HEK293 (cell line): Measurements from ENCODE around the gene NDOR1.
A peak's percentile ranks its signal among the peaks of the same experiment; 100 is the strongest.

Experiments
- BCL11B ChIP-seq: fragments of 450-650 bp; formaldehyde crosslinking; IDR thresholded peaks from 2 replicates; pipeline ENCODE4 v1.5.1; 2016; ENCODE audit warnings: low read depth, missing biosample characterization, missing genetic modification characterization
- SP7 ChIP-seq: fragments of 450-650 bp; formaldehyde crosslinking; IDR thresholded peaks from 2 replicates; pipeline ENCODE4 v1.5.1; 2016; ENCODE audit warnings: missing biosample characterization, missing genetic modification characterization
- WT1 ChIP-seq: fragments of 450-650 bp; formaldehyde crosslinking; IDR thresholded peaks from 2 replicates; pipeline ENCODE4 v1.5.1; 2016; ENCODE audit warnings: missing biosample characterization, missing genetic modification characterization
- YY1 ChIP-seq: fragments of 450-650 bp; formaldehyde crosslinking; IDR thresholded peaks from 2 replicates; pipeline ENCODE4 v1.5.1; 2018; ENCODE audit warnings: missing biosample characterization, missing genetic modification characterization
- ZBTB21 ChIP-seq: fragments of 450-650 bp; formaldehyde crosslinking; IDR thresholded peaks from 2 replicates; pipeline ENCODE4 v1.5.1; 2017; ENCODE audit warnings: missing biosample characterization, missing genetic modification characterization
- ZBTB48 ChIP-seq: fragments of 450-650 bp; formaldehyde crosslinking; IDR thresholded peaks from 2 replicates; pipeline ENCODE4 v1.5.1; 2016; ENCODE audit warnings: missing biosample characterization, missing genetic modification characterization
- ZEB2 ChIP-seq: fragments of 450-650 bp; formaldehyde crosslinking; IDR thresholded peaks from 2 replicates; pipeline ENCODE4 v1.5.1; 2016; ENCODE audit warnings: missing biosample characterization, missing genetic modification characterization
- ZIC2 ChIP-seq: fragments of 450-650 bp; formaldehyde crosslinking; IDR thresholded peaks from 2 replicates; pipeline ENCODE4 v1.5.1; 2016; ENCODE audit warnings: missing biosample characterization, missing genetic modification characterization
- ZNF146 ChIP-seq: fragments of 450-650 bp; formaldehyde crosslinking; IDR thresholded peaks from 2 replicates; pipeline ENCODE4 v1.5.1; 2016; ENCODE audit warnings: missing biosample characterization, missing genetic modification characterization
- ZNF274 ChIP-seq, 2 experiments: fragments of 200-500 bp in 1 of 2; fragments of 450-650 bp in 1 of 2; sonication (Bioruptor generic) in 1 of 2; formaldehyde crosslinking in 1 of 2; IDR thresholded peaks; 2 replicates each; pipeline versions ENCODE4 v1.5.1 to v1.6.1; 2014 to 2016; ENCODE audit warnings: borderline replicate concordance in 1 of 2, inconsistent platforms in 1 of 2, low read length in 1 of 2, missing biosample characterization in 1 of 2, missing genetic modification characterization in 1 of 2
- ZNF335 ChIP-seq: fragments of 450-650 bp; formaldehyde crosslinking; conservative IDR thresholded peaks from 2 replicates; pipeline ENCODE4 v1.5.1; 2016; ENCODE audit warnings: missing biosample characterization, missing genetic modification characterization
- ZNF596 ChIP-seq: fragments of 450-650 bp; IDR thresholded peaks from 2 replicates; pipeline ENCODE4 v1.5.0; 2018; ENCODE audit warnings: missing biosample characterization, mild to moderate bottlenecking, missing genetic modification characterization, moderate library complexity
- ZNF600 ChIP-seq: fragments of 450-650 bp; formaldehyde crosslinking; IDR thresholded peaks from 2 replicates; pipeline ENCODE4 v1.5.1; 2016; ENCODE audit warnings: missing biosample characterization, missing genetic modification characterization
- ZNF624 ChIP-seq: fragments of 450-650 bp; formaldehyde crosslinking; IDR thresholded peaks from 2 replicates; pipeline ENCODE4 v1.5.1; 2017; ENCODE audit warnings: missing biosample characterization, missing genetic modification characterization
- ZNF664 ChIP-seq: fragments of 450-650 bp; formaldehyde crosslinking; IDR thresholded peaks from 2 replicates; pipeline ENCODE4 v1.5.1; 2016; ENCODE audit warnings: missing biosample characterization, missing genetic modification characterization
- ZNF785 ChIP-seq: fragments of 450-650 bp; formaldehyde crosslinking; IDR thresholded peaks from 2 replicates; pipeline ENCODE4 v1.5.1; 2016; ENCODE audit warnings: missing biosample characterization, missing genetic modification characterization
- ZNF843 ChIP-seq: fragments of 450-650 bp; formaldehyde crosslinking; IDR thresholded peaks from 2 replicates; pipeline ENCODE4 v1.5.1; 2016; ENCODE audit warnings: missing biosample characterization, missing genetic modification characterization
- TF ChIP-seq, protein P1 (sequence below): fragments of 450-650 bp; formaldehyde crosslinking; optimal IDR thresholded peaks from 2 replicates; pipeline ENCODE3; 2016; ENCODE audit warnings: missing biosample characterization, mild to moderate bottlenecking, missing genetic modification characterization
- TF ChIP-seq, protein P2 (sequence below): fragments of 450-650 bp; formaldehyde crosslinking; IDR thresholded peaks from 2 replicates; pipeline ENCODE4 v1.5.1; 2016; ENCODE audit warnings: missing biosample characterization, missing genetic modification characterization
- TF ChIP-seq, protein P3 (sequence below): fragments of 450-650 bp; formaldehyde crosslinking; IDR thresholded peaks from 2 replicates; pipeline ENCODE4 v1.5.1; 2017; ENCODE audit warnings: missing biosample characterization, missing genetic modification characterization
- TF ChIP-seq, protein P4 (sequence below): fragments of 450-650 bp; formaldehyde crosslinking; IDR thresholded peaks from 2 replicates; pipeline ENCODE4 v1.5.1; 2016; ENCODE audit warnings: missing biosample characterization, missing genetic modification characterization
- TF ChIP-seq, protein P5 (sequence below): fragments of 450-650 bp; formaldehyde crosslinking; IDR thresholded peaks from 2 replicates; pipeline ENCODE4 v1.5.1; 2016; ENCODE audit warnings: missing biosample characterization, missing genetic modification characterization
- TF ChIP-seq, protein P6 (sequence below): fragments of 450-650 bp; formaldehyde crosslinking; IDR thresholded peaks from 2 replicates; pipeline ENCODE4 v1.5.1; 2017; ENCODE audit warnings: missing biosample characterization, missing genetic modification characterization
- TF ChIP-seq, protein P7 (sequence below): fragments of 450-650 bp; formaldehyde crosslinking; IDR thresholded peaks from 2 replicates; pipeline ENCODE4 v1.5.1; 2016; ENCODE audit warnings: missing biosample characterization, missing genetic modification characterization, low read depth
- TF ChIP-seq, protein P8 (sequence below): fragments of 450-650 bp; formaldehyde crosslinking; IDR thresholded peaks from 2 replicates; pipeline ENCODE4 v1.5.1; 2016; ENCODE audit warnings: missing biosample characterization, missing genetic modification characterization

Gene NDOR1

DNA sequence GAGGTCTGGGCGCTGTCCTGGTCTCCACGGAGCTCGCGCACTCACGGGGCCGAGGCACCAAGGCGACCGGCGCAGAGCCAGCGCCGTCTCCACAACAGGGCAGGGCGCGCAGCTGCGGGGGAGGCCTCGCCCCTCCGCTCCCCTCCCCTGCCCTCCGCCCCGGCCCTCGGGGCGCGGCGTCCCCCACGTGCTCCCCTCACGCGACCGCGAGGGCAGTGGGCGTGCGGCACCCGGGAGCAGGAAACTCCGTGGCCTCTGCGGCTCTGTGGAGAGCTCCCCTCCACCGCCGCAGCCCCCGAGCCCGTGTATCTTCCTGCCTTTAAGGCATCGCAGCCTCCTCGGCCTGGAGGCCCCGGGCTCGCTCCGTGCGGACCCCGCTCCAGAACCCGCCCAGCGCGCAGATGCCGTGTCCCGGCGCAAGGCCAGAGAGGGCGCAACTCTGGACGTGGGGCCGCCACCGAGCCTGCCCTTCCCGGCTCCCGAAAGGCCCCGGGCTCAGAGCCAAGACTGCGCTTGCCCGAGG is 34.9 kb downstream of the NDOR1 start (continued):
- TF ChIP-seq SP7 (tag by site-specific recombination), result peak; percentile 86
- TF ChIP-seq ZNF624 (tag by site-specific recombination), result no peak
- TF ChIP-seq ZBTB48 (tag by site-specific recombination), result peak; percentile 74
- TF ChIP-seq ZNF335 (tag by site-specific recombination), result peak; percentile 93
- TF ChIP-seq ZBTB21, result 0 out of 2 replicates have a peak, but pooled peaks have one; percentile 27
- TF ChIP-seq, protein P1, sequence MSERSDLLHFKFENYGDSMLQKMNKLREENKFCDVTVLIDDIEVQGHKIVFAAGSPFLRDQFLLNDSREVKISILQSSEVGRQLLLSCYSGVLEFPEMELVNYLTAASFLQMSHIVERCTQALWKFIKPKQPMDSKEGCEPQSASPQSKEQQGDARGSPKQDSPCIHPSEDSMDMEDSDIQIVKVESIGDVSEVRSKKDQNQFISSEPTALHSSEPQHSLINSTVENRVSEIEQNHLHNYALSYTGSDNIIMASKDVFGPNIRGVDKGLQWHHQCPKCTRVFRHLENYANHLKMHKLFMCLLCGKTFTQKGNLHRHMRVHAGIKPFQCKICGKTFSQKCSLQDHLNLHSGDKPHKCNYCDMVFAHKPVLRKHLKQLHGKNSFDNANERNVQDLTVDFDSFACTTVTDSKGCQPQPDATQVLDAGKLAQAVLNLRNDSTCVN (tag by site-specific recombination), result peak; percentile 98
- TF ChIP-seq, protein P2, sequence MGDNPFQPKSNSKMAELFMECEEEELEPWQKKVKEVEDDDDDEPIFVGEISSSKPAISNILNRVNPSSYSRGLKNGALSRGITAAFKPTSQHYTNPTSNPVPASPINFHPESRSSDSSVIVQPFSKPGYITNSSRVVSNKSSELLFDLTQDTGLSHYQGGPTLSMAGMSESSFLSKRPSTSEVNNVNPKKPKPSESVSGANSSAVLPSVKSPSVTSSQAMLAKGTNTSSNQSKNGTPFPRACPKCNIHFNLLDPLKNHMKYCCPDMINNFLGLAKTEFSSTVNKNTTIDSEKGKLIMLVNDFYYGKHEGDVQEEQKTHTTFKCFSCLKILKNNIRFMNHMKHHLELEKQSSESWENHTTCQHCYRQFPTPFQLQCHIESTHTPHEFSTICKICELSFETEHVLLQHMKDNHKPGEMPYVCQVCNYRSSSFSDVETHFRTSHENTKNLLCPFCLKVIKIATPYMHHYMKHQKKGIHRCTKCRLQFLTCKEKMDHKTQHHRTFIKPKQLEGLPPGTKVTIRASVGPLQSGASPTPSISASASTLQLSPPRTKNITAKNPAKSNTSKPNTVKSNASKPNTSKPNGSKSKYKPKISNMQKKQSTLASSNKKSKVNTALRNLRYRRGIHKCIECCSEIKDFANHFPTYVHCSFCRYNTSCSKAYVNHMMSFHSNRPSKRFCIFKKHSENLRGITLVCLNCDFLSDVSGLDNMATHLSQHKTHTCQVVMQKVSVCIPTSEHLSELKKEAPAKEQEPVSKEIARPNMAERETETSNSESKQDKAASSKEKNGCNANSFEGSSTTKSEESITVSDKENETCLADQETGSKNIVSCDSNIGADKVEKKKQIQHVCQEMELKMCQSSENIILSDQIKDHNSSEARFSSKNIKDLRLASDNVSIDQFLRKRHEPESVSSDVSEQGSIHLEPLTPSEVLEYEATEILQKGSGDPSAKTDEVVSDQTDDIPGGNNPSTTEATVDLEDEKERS (tag by site-specific recombination), result no peak
- TF ChIP-seq ZNF596 (tag by site-specific recombination), result 0 out of 2 replicates have a peak, but pooled peaks have one; percentile 64
- peak; percentile 22; the same call in 1 of the 2 replicates for TF ChIP-seq ZNF146 (tag by site-specific recombination)
- TF ChIP-seq ZNF785, result peak; percentile 99
- peak; percentile 97 for TF ChIP-seq ZEB2 (tag by site-specific recombination)
- TF ChIP-seq, protein P3, sequence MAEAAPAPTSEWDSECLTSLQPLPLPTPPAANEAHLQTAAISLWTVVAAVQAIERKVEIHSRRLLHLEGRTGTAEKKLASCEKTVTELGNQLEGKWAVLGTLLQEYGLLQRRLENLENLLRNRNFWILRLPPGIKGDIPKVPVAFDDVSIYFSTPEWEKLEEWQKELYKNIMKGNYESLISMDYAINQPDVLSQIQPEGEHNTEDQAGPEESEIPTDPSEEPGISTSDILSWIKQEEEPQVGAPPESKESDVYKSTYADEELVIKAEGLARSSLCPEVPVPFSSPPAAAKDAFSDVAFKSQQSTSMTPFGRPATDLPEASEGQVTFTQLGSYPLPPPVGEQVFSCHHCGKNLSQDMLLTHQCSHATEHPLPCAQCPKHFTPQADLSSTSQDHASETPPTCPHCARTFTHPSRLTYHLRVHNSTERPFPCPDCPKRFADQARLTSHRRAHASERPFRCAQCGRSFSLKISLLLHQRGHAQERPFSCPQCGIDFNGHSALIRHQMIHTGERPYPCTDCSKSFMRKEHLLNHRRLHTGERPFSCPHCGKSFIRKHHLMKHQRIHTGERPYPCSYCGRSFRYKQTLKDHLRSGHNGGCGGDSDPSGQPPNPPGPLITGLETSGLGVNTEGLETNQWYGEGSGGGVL (tag by site-specific recombination), result peak; percentile 97
- TF ChIP-seq ZNF664 (tag by site-specific recombination), result no peak
- TF ChIP-seq, protein P4, sequence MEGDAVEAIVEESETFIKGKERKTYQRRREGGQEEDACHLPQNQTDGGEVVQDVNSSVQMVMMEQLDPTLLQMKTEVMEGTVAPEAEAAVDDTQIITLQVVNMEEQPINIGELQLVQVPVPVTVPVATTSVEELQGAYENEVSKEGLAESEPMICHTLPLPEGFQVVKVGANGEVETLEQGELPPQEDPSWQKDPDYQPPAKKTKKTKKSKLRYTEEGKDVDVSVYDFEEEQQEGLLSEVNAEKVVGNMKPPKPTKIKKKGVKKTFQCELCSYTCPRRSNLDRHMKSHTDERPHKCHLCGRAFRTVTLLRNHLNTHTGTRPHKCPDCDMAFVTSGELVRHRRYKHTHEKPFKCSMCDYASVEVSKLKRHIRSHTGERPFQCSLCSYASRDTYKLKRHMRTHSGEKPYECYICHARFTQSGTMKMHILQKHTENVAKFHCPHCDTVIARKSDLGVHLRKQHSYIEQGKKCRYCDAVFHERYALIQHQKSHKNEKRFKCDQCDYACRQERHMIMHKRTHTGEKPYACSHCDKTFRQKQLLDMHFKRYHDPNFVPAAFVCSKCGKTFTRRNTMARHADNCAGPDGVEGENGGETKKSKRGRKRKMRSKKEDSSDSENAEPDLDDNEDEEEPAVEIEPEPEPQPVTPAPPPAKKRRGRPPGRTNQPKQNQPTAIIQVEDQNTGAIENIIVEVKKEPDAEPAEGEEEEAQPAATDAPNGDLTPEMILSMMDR (tag by site-specific recombination), result peak; percentile 93
- peak; percentile 54; the same call in 1 of the 2 replicates for TF ChIP-seq ZNF843 (tag by site-specific recombination)
- peak; percentile 70; the same call in 1 of the 2 replicates for TF ChIP-seq BCL11B (tag by site-specific recombination)
- TF ChIP-seq, protein P5, sequence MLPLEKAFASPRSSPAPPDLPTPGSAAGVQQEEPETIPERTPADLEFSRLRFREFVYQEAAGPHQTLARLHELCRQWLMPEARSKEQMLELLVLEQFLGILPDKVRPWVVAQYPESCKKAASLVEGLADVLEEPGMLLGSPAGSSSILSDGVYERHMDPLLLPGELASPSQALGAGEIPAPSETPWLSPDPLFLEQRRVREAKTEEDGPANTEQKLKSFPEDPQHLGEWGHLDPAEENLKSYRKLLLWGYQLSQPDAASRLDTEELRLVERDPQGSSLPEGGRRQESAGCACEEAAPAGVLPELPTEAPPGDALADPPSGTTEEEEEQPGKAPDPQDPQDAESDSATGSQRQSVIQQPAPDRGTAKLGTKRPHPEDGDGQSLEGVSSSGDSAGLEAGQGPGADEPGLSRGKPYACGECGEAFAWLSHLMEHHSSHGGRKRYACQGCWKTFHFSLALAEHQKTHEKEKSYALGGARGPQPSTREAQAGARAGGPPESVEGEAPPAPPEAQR (tag by site-specific recombination), result no peak
- TF ChIP-seq YY1 (tag by site-specific recombination), result 0 out of 2 replicates have a peak, but pooled peaks have one; percentile 24
- TF ChIP-seq ZNF274 (IDR thresholded peaks at IDR 0.05; ENCODE audit: low read length), result no peak
- no peak for TF ChIP-seq ZNF274 (tag by site-specific recombination; IDR thresholded peaks at IDR 0.05; ENCODE audit: borderline replicate concordance)
- TF ChIP-seq, protein P6, sequence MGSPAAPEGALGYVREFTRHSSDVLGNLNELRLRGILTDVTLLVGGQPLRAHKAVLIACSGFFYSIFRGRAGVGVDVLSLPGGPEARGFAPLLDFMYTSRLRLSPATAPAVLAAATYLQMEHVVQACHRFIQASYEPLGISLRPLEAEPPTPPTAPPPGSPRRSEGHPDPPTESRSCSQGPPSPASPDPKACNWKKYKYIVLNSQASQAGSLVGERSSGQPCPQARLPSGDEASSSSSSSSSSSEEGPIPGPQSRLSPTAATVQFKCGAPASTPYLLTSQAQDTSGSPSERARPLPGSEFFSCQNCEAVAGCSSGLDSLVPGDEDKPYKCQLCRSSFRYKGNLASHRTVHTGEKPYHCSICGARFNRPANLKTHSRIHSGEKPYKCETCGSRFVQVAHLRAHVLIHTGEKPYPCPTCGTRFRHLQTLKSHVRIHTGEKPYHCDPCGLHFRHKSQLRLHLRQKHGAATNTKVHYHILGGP, result no peak
- TF ChIP-seq ZIC2 (tag by site-specific recombination), result peak; percentile 36; the same call in 1 of the 2 replicates
- TF ChIP-seq WT1 (tag by site-specific recombination), result peak; percentile 66; the same call in 1 of the 2 replicates
- TF ChIP-seq, protein P7, sequence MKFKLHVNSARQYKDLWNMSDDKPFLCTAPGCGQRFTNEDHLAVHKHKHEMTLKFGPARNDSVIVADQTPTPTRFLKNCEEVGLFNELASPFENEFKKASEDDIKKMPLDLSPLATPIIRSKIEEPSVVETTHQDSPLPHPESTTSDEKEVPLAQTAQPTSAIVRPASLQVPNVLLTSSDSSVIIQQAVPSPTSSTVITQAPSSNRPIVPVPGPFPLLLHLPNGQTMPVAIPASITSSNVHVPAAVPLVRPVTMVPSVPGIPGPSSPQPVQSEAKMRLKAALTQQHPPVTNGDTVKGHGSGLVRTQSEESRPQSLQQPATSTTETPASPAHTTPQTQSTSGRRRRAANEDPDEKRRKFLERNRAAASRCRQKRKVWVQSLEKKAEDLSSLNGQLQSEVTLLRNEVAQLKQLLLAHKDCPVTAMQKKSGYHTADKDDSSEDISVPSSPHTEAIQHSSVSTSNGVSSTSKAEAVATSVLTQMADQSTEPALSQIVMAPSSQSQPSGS (tag by site-specific recombination), result no peak
- TF ChIP-seq, protein P8, sequence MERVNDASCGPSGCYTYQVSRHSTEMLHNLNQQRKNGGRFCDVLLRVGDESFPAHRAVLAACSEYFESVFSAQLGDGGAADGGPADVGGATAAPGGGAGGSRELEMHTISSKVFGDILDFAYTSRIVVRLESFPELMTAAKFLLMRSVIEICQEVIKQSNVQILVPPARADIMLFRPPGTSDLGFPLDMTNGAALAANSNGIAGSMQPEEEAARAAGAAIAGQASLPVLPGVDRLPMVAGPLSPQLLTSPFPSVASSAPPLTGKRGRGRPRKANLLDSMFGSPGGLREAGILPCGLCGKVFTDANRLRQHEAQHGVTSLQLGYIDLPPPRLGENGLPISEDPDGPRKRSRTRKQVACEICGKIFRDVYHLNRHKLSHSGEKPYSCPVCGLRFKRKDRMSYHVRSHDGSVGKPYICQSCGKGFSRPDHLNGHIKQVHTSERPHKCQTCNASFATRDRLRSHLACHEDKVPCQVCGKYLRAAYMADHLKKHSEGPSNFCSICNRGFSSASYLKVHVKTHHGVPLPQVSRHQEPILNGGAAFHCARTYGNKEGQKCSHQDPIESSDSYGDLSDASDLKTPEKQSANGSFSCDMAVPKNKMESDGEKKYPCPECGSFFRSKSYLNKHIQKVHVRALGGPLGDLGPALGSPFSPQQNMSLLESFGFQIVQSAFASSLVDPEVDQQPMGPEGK (tag by site-specific recombination), result peak; percentile 97
- TF ChIP-seq ZNF600, result peak; percentile 92
